GM18498 (cell line): Measurements from ENCODE around the gene ENO2.

Experiments
- ATAC-seq: cut with Tn5 transposase; IDR thresholded peaks from one replicate; pipeline ENCODE4 v1.9.1; 2021; ENCODE audit warnings: mild to moderate bottlenecking, moderate library complexity; ENCODE audit not compliant: unreplicated experiment

The ENO2 gene

DNA sequence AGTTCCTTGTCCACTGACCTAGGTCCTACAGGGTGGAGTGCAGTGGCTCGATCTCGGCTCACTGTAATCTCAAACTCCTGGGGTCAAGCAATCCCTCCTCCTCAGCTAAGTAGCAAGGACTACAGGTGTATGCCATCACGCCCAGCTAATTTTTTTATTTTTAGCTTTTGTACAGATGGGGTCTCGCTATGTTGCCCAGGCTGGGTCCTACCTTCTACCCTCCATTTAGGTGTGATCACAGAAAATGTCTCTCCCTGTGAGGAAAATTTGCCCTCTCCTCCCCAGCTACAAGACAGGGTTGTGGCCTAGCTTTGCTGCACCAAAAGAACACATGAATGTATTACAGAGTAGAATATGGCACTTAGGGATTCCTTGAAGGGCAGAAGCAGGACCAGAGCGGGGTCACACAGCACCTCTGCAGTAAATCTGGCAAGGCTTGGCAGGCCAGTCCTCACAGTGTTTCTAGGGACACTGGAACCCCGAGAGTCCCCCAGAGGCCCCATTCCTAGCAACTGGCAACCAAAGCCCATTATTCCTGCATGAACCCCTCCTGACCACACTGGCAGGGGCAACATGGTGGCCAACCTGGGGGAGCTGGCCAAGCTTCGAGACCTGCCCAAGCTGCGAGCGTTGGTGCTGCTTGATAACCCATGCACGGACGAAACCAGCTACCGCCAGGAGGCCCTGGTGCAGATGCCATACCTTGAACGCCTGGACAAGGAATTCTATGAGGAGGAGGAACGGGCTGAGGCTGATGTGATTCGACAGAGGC is 2.0 kb upstream of the ENO2 start:
- no peak for ATAC-seq

DNA sequence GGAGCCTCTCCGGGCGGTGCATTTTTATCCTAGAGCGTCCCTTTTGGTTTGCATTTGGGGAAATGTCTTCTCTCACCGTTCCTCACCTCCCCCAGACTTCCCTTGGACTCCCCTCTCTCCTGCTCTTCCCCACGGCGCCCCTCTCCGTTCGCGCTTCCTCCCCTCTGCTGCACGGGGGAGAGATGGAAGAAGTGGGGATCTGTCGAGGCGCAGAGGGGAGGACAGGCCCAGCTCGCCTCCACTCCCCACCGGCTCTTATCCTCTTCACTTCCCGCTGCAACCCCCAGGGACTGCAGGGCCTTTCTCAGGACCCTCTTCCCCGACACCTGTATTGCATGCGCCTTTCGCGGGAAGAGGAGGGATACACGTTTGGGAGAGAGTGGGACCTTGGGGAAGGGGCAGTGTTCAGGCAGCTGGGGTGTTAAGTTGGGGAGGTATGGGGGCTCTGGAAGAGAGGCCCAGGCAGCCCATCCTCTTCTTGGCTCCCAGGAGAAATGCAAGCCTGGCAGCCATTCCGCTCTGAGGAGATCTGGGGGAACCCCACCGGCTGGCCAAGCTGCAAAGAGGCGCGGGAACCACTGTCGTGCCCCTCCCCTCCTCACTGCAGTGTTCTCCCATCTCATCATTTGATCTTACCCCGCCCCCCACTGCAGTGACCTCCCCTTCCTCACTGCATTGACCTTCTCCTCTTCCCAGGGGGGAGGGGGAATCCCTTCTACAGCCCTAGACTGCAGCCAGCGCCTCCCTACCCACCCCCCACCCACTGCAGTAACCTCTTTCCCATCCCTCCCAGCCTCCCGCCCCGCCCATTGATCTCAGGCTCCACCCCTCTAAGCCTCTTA is 788 bp downstream of the ENO2 start:
- no peak for ATAC-seq

DNA sequence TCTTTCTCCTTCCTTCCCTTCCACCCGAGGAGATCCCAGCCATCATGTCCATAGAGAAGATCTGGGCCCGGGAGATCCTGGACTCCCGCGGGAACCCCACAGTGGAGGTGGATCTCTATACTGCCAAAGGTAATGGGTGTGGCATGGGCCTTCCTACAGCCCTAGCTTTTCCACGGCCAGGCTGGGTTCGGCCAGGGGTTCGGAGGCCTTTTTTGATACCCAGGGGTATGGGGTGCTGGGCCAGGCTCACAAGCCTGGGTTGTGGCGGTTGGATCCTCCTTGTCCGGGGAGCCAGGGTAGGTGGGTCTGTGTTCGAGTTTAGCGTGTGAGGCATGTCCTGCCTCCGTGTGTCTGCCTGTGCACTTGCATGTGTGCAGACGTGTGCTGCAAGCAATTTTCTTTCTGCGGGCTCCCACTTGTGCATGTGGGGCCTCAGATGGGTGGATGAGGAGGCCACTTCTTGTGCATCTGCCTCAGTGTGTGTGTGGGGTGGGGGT is 1.5 kb downstream of the ENO2 start:
- ATAC-seq: no peak

DNA sequence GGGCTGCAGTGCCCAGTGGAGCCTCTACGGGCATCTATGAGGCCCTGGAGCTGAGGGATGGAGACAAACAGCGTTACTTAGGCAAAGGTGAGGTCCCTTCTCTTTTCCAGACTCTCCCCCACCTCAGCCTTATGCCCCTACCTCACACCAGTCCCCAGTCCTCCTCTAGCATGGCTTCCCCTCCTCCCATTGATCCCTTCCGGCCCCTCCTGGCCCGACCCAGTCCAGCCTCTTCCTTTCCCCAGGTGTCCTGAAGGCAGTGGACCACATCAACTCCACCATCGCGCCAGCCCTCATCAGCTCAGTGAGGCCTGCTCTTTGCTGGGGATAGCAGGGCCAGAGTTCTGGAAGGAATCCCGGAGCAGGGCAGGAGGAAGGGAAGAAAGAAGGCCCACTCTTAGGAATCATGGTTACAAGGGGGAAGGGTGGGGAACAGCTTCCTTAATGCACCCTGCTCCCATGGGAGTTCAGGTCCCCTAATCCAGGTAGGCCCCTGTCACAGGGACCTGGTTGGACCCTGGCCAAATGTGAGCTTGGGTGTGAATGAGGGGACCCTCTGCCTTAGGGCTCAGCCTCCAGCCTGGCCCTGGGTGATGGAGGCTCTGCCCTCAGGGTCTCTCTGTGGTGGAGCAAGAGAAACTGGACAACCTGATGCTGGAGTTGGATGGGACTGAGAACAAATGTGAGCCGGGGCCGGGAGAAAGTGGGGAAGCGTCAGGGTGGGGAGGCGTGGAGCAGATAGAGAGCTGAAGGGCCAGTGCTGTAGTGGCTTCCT is 2.2 kb downstream of the ENO2 start:
- ATAC-seq: no peak

DNA sequence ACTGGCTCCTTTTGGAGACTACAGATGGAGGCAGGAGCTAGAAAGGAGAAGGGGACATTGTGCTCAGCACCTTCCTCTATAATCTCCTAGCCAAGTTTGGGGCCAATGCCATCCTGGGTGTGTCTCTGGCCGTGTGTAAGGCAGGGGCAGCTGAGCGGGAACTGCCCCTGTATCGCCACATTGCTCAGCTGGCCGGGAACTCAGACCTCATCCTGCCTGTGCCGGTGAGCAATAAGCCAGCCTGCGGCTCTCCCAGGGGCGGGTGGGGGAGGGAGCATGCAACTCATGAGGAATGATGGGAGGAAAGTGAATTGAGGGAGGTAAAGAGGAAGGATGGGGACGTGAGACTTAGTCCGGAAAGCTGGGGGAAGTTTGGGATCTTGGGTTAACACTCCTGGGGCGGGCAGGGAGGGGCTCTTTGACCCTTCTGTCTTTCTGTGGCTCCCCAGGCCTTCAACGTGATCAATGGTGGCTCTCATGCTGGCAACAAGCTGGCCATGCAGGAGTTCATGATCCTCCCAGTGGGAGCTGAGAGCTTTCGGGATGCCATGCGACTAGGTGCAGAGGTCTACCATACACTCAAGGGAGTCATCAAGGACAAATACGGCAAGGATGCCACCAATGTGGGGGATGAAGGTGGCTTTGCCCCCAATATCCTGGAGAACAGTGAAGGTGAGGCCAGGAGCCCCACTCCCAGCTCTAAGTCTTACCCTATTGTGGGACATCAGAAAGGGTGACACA is 3.3 kb downstream of the ENO2 start:
- ATAC-seq: no peak

DNA sequence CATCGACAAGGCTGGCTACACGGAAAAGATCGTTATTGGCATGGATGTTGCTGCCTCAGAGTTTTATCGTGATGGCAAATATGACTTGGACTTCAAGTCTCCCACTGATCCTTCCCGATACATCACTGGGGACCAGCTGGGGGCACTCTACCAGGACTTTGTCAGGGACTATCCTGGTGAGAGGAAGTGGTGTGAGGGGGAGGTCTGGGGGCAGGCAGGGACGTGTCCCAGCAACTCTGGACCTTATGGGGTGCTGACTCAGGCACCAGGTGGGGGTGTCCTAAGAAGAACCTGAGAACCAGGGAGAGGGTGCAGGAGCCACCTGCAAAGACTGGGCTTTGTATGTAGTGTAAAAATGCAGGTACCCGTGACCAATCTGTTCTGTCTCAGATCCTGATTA is 5.2 kb downstream of the ENO2 start:
- ATAC-seq: no peak

DNA sequence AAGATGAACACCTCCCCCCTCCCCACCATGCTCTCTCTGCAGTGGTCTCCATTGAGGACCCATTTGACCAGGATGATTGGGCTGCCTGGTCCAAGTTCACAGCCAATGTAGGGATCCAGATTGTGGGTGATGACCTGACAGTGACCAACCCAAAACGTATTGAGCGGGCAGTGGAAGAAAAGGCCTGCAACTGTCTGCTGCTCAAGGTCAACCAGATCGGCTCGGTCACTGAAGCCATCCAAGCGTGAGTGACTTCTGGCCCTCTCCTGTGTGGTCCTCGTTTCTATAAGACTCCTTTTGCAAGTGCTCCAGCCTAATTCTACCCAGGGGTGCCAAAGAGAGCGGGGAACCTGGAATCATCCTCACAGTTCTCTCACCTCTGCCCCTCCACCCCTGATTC is 7.2 kb downstream of the ENO2 start:
- ATAC-seq: no peak

DNA sequence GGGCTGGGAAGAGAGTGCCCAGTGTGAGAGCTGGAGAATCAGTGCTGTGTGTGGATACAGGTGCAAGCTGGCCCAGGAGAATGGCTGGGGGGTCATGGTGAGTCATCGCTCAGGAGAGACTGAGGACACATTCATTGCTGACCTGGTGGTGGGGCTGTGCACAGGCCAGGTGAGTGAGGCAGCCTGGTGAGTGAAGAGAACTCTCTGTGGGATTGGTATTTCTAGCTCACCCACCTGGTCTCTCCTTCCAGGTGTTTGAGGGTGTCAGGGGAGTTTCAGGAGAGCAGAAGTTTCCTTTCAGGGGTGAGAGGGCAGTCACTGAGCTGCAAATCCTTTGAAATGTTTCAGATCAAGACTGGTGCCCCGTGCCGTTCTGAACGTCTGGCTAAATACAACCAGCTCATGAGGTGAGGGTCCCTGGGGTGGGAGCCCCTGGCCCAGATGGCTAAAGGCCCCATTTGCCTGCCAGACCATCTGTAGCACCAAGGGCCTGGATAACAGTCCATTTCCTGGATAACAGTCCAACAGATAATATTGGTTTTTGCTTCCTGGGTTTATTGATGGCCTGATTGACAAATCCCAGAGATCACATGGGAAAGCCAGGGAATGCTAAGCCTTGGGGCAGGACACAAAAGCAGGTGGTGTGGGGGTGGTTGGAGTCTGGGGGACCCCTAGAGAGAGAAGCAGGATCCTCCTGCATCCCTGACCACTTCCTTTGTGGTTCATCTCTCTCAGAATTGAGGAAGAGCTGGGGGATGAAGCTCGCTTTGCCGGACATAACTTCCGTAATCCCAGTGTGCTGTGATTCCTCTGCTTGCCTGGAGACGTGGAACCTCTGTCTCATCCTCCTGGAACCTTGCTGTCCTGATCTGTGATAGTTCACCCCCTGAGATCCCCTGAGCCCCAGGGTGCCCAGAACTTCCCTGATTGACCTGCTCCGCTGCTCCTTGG is 7.9 kb downstream of the ENO2 start:
- no peak for ATAC-seq

DNA sequence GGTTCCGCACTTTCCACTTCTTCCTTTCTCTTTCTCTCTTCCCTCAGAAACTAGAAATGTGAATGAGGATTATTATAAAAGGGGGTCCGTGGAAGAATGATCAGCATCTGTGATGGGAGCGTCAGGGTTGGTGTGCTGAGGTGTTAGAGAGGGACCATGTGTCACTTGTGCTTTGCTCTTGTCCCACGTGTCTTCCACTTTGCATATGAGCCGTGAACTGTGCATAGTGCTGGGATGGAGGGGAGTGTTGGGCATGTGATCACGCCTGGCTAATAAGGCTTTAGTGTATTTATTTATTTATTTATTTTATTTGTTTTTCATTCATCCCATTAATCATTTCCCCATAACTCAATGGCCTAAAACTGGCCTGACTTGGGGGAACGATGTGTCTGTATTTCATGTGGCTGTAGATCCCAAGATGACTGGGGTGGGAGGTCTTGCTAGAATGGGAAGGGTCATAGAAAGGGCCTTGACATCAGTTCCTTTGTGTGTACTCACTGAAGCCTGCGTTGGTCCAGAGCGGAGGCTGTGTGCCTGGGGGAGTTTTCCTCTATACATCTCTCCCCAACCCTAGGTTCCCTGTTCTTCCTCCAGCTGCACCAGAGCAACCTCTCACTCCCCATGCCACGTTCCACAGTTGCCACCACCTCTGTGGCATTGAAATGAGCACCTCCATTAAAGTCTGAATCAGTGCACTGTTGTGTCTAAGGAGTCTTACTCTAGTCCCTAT is 8.8 kb downstream of the ENO2 start:
- ATAC-seq: no peak

DNA sequence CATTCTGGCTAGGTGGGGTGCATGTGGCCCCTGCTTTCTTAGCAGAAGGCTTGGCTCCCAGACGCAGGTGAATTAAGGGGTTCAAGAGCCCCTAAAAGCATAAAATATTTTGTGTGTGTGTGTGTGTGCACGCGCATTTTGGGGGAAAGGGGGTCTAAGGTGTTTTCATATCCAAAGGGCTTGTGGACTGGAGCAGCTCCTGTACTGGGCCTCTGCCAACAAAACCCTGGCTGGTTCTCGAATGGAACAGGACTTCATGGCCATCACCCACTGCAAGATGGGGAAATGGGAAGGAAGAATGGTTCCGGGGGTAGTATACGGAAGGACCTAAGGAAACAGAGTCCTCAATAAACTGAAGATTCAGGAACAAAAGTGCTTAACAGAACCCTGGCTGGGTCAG is 9.5 kb downstream of the ENO2 start:
- ATAC-seq: no peak

DNA sequence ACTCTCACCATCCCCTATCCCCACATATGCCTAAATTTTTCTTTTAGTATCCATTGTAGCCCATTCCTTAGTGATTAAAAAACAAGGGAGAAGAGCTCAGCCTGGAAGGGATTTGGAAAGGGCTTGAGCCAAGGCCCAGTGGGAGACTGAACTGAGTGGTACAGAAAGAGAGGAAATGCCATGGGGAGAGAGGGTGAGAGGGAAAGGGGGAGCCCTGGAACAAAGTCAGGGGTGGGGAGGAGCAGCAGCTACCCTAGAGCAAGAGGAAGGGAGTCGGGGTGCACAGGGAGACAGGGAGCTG is 10.8 kb downstream of the ENO2 start:
- ATAC-seq: no peak

DNA sequence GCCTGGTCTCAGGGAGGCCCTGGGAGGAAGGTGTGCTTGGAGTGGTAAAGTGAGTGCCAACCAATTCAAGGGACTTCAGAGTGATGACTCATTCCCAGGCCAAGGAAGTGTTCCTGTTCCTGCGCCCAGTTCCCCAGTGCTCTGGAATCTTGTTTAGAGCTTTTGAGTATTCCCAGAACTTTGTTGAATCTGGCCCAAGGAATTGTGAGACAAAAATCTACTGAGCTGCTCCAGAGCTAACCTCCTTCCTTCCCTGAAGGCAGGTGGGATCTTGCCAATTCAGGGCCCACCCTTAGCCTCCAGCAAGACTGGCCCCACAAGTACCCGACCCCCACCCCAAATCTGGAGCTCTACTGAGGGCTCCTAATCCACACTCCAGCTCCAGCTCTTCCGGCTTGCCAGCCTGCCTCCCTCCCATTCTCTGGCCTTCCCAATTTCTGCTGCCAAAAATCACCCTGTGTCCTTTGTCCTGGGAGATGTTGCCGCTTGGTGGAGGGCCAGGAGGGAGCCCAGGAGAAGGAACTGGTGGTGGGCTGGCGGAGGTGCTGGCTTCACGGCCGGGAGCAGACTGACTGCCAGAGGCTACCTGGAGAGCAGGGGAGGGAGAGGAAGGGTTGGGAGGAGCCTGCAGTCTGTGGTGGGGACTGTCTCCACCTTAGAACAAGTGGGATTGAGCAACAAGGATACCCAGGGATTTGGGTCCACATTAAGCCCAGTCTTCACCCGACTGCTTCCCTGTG is 11.3 kb downstream of the ENO2 start:
- no peak for ATAC-seq

DNA sequence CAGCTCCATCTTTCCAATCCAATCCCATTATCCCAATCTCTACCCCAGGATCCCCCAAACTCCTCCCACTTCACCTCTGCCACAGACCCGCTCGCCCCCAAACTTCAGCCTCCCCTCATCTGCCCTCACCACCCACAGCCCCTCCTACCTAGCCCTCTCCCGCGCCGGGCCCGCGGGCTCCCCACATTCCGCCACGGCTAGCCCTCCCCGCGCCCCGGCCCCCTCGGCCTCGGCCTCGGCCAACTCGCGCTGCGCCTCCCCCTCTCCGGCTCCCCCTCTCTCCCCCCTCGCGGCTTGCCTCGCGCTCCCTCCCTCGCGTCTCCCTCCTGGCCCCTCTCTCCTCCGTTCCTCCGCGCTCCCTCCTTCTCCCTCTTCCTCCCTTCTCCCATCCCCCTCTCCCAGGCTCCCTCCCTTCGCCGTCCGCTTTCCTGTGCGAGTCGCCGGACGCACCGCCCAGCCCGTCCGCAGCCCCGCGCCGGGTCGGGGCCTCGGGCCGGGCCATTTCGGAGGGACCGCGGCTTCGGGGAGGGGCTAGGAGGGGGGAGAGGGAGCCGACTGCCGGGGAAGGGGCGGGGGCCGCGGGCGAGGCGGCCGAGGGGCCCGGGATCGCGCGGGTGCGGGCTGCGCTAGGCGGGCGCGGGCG is 13.1 kb downstream of the ENO2 start, which contains the start of gene ATN1:
Gene ATN1, plus strand, starts transcription at position 581 of the 643 bp plus-strand sequence. CDS start 6,043 bp downstream, outside the sequence.
- ATAC-seq: no peak

DNA sequence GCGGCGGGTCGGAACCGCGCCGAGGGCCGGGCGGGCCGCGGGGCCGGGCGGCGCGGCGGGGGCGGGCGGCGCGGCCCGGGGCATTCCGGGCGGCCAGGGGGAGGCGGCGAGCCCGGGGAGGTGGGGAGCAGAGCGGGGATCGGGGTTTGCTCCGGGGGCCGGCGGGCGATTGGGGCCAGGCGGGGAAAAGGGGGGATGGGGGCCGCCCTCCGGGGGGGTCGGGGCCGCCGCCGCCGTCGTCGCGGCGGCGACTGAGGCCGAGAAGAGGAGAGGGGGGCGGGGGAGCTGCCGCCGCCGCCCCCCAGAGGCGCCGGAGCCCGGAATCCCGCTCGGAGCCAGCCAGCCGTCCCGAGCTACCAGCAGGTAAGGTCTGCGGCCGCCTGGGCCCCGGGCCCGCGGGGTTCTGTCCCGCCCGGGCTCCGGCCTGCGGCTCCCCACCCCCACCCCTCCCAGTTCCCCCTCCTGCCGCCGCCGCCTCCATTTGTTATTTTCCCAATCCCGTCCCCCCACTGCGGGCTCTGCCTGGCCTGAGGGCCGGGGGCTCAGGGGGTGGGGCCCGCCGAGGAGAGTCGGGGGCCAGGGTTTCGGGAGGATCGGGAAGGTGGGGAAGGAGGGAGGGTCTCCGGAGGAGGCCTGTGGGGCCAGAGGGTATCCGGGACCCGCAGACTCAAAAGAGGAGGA is 13.8 kb downstream of the ENO2 start:
- ATAC-seq: no peak

DNA sequence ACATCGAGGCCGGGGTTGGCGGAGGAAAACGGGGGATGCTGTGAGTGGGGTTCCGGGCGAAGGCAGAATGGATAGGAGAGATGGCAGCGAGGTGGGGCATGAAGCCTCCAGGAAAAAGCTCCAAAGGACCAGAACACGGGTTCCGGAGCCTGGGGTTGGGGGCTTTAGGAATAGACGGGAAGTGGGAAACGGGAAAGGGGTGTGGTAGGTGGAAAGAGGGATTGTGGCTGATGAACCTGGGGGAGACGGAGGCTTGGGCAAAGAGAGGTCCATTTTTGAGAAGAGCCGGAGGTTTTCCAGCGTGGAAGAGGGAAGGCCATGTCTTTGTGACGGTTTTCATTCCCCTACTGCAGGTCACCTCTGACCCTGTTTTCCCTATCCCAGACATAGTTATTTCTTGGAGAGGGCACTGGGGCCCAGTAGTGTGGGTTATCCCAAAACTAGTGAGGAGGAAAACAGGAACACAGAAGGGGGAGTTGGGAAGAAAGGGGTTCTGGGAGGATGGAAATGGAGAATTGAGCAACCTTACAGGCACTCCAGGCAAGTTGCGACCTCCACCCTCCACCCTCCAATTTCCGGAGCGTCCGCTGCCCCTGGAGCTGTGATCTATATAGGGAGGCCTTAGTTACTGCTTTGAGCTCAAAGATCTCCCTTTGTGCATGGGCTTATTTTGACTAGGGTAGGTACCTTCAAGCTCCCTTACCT is 14.5 kb downstream of the ENO2 start:
- ATAC-seq: no peak
